ENCODE data around the gene SAMD4B.

SAMD4B gene

DNA sequence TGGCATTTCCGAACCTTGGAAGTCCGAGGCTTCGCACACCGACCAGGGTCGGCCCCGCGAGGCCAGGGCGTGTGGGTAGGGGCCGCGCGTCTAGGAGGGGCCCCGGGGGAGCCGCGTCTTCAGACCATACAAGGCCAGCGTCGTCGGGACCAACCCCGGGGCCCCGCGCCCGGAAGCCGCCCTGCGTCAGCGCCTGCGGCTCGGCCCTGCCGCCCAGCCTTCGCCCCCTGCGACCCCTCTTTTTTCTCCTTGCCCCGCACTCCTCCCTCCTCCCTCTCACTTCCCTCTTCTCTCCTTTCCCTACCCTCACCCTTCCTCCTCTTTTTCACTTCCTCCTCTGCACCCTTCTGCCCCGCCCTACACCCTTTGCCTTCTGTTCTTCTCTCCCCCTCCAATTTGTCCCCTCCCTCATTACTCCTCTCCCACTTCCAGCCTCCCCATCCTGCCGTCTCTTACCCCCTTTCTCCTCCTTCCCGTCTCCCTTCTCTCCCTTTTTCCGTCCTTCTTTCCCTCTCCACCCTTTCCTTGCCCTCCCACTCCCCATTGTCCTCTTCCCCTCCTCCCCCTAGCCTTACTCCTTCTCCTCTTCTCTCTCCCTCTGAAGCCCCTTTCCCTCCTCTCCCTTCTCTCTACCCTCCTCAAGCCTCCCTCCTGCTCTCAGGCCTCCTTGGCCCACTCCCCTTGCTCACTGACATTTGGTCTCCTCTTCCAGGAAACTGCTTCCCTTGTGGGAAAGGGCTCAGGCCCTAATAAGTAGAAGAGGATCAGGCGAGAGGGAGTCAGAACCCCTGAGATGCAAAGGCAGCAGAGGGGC lies 68.0 kb downstream of the SAMD4B start:
- H3K4me3 Mint-ChIP-seq = peak overlapping the region; percentile 98
- peaks cover 5% of the 10 kb centered on the region for H3K36me3 Mint-ChIP-seq (ENCODE audit: low read depth)
- peaks cover 11% of the 10 kb centered on the region for H3K27me3 Mint-ChIP-seq (ENCODE audit: low read depth, poor library complexity)
- DNase-seq = peak; percentile 59
- H3K9me3 Mint-ChIP-seq = no peaks in the 10 kb centered on the region
- peak overlapping the region; percentile 37 for H3K27ac Mint-ChIP-seq
- H3K4me1 Mint-ChIP-seq = peaks cover 63% of the 10 kb centered on the region
- TF ChIP-seq, protein P1, sequence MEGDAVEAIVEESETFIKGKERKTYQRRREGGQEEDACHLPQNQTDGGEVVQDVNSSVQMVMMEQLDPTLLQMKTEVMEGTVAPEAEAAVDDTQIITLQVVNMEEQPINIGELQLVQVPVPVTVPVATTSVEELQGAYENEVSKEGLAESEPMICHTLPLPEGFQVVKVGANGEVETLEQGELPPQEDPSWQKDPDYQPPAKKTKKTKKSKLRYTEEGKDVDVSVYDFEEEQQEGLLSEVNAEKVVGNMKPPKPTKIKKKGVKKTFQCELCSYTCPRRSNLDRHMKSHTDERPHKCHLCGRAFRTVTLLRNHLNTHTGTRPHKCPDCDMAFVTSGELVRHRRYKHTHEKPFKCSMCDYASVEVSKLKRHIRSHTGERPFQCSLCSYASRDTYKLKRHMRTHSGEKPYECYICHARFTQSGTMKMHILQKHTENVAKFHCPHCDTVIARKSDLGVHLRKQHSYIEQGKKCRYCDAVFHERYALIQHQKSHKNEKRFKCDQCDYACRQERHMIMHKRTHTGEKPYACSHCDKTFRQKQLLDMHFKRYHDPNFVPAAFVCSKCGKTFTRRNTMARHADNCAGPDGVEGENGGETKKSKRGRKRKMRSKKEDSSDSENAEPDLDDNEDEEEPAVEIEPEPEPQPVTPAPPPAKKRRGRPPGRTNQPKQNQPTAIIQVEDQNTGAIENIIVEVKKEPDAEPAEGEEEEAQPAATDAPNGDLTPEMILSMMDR (IDR thresholded peaks at IDR 0.05) = no peak

DNA sequence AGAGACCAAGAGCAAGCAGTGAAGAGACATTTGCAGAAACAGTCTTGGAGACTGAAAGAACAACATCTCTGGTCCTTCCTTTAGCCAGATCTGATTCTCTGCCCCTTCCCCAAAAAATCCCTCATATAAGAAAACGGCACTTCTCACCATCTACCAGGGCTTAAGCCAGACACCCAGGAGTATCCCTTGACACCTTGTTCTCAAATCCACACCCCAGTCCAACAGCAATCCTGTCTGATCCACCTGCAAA lies 68.5 kb downstream of the SAMD4B start:
- no peaks in the 10 kb centered on the region for H3K9me3 Mint-ChIP-seq
- peak overlapping the region; percentile 98 for H3K4me3 Mint-ChIP-seq
- H3K27me3 Mint-ChIP-seq (ENCODE audit: low read depth, poor library complexity) = peaks cover 11% of the 10 kb centered on the region
- TF ChIP-seq, protein P1 (IDR thresholded peaks at IDR 0.05) = no peak
- peaks cover 67% of the 10 kb centered on the region for H3K4me1 Mint-ChIP-seq
- H3K27ac Mint-ChIP-seq = peak overlapping the region; percentile 37
- no peak for DNase-seq
- peaks cover 5% of the 10 kb centered on the region for H3K36me3 Mint-ChIP-seq (ENCODE audit: low read depth)

- no peaks in the 10 kb centered on the region for H3K9me3 Mint-ChIP-seq
- no peak for DNase-seq
- peak overlapping the region; percentile 37 for H3K27ac Mint-ChIP-seq
- peaks cover 68% of the 10 kb centered on the region for H3K4me1 Mint-ChIP-seq
- TF ChIP-seq, protein P1 (IDR thresholded peaks at IDR 0.05) = no peak
- H3K36me3 Mint-ChIP-seq (ENCODE audit: low read depth) = peaks cover 5% of the 10 kb centered on the region
- peak overlapping the region; percentile 98 for H3K4me3 Mint-ChIP-seq
- peaks cover 7% of the 10 kb centered on the region for H3K27me3 Mint-ChIP-seq (ENCODE audit: low read depth, poor library complexity)
Measured at GRCh38 chr19:39411081-39411831, 69.0 kb downstream of the SAMD4B start.

DNA sequence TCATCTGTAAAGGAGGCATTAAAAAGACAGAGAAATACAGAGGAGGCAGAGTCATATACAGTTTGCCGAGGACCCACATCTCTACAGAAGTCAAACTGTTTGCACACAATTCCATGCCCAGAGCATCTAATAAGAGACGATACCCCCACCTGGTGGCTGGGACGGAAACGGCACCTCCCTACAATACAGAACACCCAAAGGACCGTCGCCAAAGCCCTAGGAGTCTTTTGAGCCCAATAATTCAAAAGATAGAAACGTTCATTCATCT lies 69.5 kb downstream of the SAMD4B start:
- Mint-ChIP-seq H3K4me1 (peaks cover 67% of the 10 kb centered on the region), H3K27ac (no peak overlapping the region), H3K27me3 (ENCODE audit: low read depth, poor library complexity) (peaks cover 6% of the 10 kb centered on the region), H3K9me3 (no peaks in the 10 kb centered on the region), H3K36me3 (ENCODE audit: low read depth) (peaks cover 5% of the 10 kb centered on the region), H3K4me3 (peak overlapping the region; percentile 98)
- DNase-seq = peak; percentile 87
- TF ChIP-seq, protein P1 (IDR thresholded peaks at IDR 0.05) = peak; percentile 92

GRCh38 chr19:39412100-39412866 lies 70.1 kb downstream of the SAMD4B start, which contains the start of gene PLEKHG2:
PLEKHG2 (plus strand) TSS chr19:39412669; CDS start chr19:39414087, 1,418 bp downstream.
- Mint-ChIP-seq H3K4me3 (peak within 1 kb of the TSS; percentile 98), H3K36me3 (ENCODE audit: low read depth) (peaks cover 7% of the 10 kb centered on the region), H3K27ac (peak within 1 kb of the TSS; percentile 74), H3K9me3 (no peaks in the 10 kb centered on the region), H3K27me3 (ENCODE audit: low read depth, poor library complexity) (peaks cover 6% of the 10 kb centered on the region), H3K4me1 (peaks cover 64% of the 10 kb centered on the region)
- peak; percentile 99 for DNase-seq
- TF ChIP-seq, protein P1 (IDR thresholded peaks at IDR 0.05) = no peak

Measured in nephron progenitor cell (in vitro differentiated cells).